Erythroblast (primary cell): Measurements from ENCODE around the gene XRCC1.

Source experiments
- GATA1 ChIP-seq: IDR thresholded peaks from 2 replicates; pipeline ENCODE4 v1.6.1; 2011; ENCODE audit warnings: low read depth, mild to moderate bottlenecking, control low read depth, low read length, moderate library complexity
- POLR2A ChIP-seq: IDR thresholded peaks from 2 replicates; pipeline ENCODE4 v1.6.1; 2011; ENCODE audit warnings: mild to moderate bottlenecking, low read length

GRCh38 chr19:43616306-43616705 is 41.0 kb upstream of the XRCC1 start:
- no peak for TF ChIP-seq POLR2A
- TF ChIP-seq GATA1 = no peak
